ENCODE measurements around the gene SDHA.

The SDHA gene

GRCh38 chr5:217494-218456 is at the start of gene SDHA, which contains the start of gene CCDC127:
Gene SDHA (plus strand): TSS chr5:218320. CDS start chr5:218356, 36 bp downstream.
Gene CCDC127 (minus strand): TSS chr5:218153. CDS start chr5:216849, 1,304 bp downstream.
- DNase-seq = peak; percentile 97

GRCh38 chr5:169071-169727 is 48.9 kb upstream of the SDHA start:
- no peak for DNase-seq

- DNase-seq = no peak
Observed at GRCh38 chr5:169728-170094, 48.4 kb upstream of the SDHA start.

- DNase-seq = no peak
Observed at GRCh38 chr5:170971-171800, 46.9 kb upstream of the SDHA start.

GRCh38 chr5:171801-172331 is 46.3 kb upstream of the SDHA start:
- DNase-seq = no peak

- DNase-seq = no peak
Observed at GRCh38 chr5:172421-172820, 45.7 kb upstream of the SDHA start.

GRCh38 chr5:172841-173251 is 45.3 kb upstream of the SDHA start:
- no peak for DNase-seq

- no peak for DNase-seq
Observed at GRCh38 chr5:173392-174290, 44.5 kb upstream of the SDHA start.

GRCh38 chr5:174291-174600 is 43.9 kb upstream of the SDHA start:
- DNase-seq = no peak

- DNase-seq = no peak
Observed at GRCh38 chr5:174876-175465, 43.1 kb upstream of the SDHA start.

GRCh38 chr5:176296-176823 is 41.8 kb upstream of the SDHA start:
- DNase-seq = no peak

- DNase-seq = no peak
Observed at GRCh38 chr5:178110-178509, 40.0 kb upstream of the SDHA start.

- no peak for DNase-seq
Observed at GRCh38 chr5:179401-179800, 38.7 kb upstream of the SDHA start.

- no peak for DNase-seq
Observed at GRCh38 chr5:180286-180918, 37.7 kb upstream of the SDHA start.

GRCh38 chr5:181160-181559 is 37.0 kb upstream of the SDHA start:
- no peak for DNase-seq

- no peak for DNase-seq
Observed at GRCh38 chr5:181566-181965, 36.6 kb upstream of the SDHA start.

- DNase-seq = no peak
Observed at GRCh38 chr5:182126-182525, 36.0 kb upstream of the SDHA start.

- DNase-seq = no peak
Observed at GRCh38 chr5:184471-184870, 33.6 kb upstream of the SDHA start.

- DNase-seq = no peak
Observed at GRCh38 chr5:185095-186070, 32.7 kb upstream of the SDHA start.
